NCI-H2081 (cell line): ENCODE measurements around the gene SLC4A7.
"Not testable (repeated sequence)": the region's sequence is repeated elsewhere in the genome, so short reads cannot be mapped to it uniquely, and the experiment has no call there.

Experiments
- DNase-seq, 2 experiments: peaks; one replicate each; lab custom pipeline; 2025; lab: John Stamatoyannopoulos, UW

The SLC4A7 gene

GRCh38 chr3:27360113-27361078 is 123.8 kb downstream of the SLC4A7 start:
- DNase-seq: peak; percentile 70 to 85

DNA sequence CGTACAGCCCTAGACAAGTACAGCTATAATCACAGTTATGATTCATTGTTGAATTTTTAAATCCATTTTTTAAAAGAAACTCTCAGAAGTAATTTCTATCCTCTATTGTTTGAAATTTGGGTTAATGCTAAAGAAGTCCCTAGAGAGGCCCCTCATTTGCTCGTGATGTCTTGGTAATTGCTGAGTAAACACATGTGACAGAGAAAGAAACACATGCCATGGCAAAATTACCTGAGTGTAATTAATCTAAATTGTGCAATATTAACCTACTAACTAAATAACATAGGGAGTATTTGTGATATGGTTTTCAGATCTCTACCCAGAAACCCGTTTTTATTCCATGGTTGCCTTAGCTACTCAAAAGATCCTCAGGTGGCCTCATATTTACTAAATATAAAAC is 125.8 kb downstream of the SLC4A7 start:
- peak in 1 of 2 experiments; percentile 31 for DNase-seq

DNA sequence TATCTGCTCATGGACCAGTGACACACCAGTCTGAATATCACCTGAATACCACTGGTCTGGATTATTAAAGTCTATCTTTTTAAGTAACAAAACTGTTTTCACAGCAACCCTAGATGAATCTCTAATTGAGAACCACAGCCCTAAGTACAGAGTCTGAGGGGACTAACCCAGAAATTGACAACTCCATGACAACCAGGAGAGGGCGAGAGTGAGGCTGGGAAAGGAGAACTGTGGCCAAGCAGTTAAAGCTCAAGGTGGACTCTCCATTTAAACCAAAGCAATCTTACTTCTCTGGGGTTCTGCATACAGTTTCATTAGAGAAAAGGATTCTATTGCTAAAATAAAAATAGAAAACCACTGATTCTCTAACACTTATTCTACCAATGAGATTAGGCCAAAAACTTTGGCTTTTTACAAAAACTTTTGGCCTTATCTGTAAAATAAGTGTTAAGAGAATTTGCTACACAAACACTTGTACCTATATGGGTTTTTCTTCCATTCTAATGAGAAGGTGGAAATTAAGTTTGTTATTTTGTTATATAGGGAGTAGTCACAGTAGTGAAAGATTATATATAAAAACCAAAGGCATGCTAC is 126.4 kb downstream of the SLC4A7 start:
- peak; percentile 32 to 53 for DNase-seq

- DNase-seq: no peak
These were observed 127.2 kb downstream of the SLC4A7 start for GRCh38 chr3:27356976-27357375.

DNA sequence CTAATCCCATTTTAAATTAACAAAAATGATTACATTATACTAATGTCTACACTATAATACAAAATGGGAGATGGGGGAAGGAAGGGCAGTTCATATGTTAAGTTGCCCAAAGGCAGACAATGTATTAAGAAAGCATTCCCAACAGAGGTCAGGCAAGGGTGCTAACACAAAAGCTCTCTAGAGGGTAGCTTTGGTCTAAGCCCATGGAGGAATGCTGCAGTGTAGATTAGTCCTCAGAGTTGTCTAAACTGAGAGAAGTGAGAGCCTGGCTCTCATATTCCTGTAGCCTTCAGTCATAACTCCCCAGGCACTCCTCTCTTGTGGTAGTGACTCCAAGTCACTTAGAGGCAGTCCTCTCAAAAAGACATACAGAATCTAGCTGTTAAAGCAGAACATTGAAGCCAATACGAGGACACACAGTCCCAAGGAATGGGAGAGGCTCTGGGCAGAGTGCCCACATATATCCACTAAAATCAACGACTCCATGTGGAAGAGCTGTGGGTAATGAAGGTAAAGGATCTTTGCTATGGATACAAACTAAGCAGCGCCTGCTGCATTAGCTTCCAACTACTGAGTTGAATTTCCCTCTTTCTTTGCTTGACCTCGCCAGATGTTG is 129.5 kb downstream of the SLC4A7 start:
- no peak for DNase-seq

- DNase-seq: no peak
These were observed 130.0 kb downstream of the SLC4A7 start for GRCh38 chr3:27354161-27354560.

- DNase-seq: no peak
These were observed 131.0 kb downstream of the SLC4A7 start for GRCh38 chr3:27353221-27353620.

- DNase-seq: no peak
These were observed 132.1 kb downstream of the SLC4A7 start for GRCh38 chr3:27352047-27352446.

GRCh38 chr3:27349832-27350231 is 134.4 kb downstream of the SLC4A7 start:
- DNase-seq: peak in 1 of 2 experiments; percentile 8

DNA sequence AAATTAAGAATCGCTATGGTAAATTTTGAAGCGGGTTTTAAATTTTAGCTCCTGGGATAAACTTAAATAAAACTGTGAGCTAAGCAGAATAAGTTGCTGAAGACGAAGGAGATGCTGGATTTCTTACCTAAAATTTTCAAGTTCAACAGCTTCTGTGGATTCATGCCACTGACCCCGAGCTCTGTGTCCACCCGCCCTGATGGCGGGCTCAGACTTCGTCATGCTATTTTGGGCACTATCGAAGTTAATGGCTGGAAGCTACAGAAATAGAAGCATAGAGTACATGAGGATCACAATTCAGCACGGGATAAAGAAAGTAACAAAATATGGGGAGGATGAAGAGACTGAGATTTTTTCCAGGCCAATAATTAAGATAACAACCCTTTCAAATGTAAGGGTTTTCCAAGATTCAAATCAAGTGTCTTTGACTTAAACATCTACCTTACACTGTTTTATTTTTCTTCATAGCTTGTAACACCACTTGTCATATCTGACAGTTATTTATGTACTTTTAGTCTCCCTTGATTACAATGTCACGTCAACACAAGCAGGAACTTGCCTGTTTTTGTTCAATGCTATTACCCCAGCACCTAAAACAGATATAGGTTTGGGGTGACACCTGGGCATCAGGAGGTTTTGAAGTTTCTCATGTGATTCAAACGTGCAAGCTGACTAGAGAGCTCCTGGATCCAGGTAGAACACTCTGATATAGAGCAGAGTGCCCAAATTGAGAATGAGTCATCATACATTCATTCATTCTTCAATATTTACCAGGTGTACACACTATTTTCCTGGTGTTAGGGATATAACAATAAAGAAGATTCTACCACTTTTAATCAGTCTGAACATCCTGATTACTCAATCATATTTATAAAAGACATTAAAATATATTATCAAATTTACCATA is 138.0 kb downstream of the SLC4A7 start:
- no peak for DNase-seq

- no peak for DNase-seq
These were observed 138.7 kb downstream of the SLC4A7 start for GRCh38 chr3:27345493-27345892.

GRCh38 chr3:27345045-27345444 is 139.1 kb downstream of the SLC4A7 start:
- DNase-seq: no peak

GRCh38 chr3:27344192-27344591 is 140.0 kb downstream of the SLC4A7 start:
- DNase-seq: no peak

DNA sequence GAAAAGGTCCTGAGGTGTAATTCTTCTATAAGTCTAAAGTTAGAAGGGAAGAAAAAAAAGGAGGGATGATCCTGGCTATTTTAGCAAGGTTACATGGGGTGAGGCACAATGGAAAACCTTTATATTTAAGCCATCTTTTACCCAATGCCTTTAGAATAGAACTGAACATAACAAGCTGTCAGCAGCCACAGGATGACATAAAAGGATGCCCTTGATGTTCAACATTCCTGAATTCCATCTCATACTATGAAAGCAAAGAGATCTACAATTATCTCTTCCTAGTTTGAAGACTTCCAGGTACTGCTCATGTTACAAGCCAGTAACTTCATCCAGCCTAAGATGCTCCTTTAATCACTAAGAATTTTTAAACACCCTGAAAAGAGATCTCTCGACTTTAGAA is 141.9 kb downstream of the SLC4A7 start:
- DNase-seq: no peak

DNA sequence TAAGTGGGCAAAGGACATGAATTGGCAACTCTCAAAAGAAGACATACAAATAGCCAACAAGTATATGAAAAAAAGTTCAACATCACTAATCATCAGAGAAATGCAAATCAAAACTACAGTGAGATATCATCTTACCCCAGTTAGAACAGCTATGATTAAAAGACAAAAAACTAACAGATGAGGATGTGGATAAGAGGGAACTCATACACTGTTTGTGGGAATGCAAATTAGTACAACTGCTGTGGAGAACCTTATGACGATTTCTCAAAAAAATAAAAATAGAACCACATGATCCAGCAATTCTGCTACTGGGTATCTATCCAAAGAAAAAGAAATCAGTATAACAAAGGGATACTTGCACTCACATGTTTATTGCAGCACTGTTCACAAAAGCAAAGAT is 143.7 kb downstream of the SLC4A7 start:
- DNase-seq: no peak

DNA sequence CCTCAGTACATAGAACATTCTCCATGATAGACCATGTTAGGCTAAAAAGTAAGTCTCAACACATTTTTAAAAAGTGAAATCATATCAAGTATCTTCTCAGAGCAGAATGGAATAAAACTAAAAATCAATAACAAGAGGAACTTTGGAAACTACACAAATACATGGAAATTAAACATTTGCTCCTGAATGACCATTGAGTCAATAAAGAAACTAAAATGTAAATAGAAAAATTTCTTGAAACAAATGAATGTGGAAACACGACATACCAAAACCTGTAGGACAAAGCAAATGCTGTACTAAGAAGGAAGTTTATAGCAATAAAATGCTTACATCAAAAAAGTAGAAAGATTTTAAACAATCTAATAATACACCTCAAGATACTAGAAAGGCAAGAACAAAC is 148.6 kb downstream of the SLC4A7 start:
- DNase-seq: no peak

- no peak for DNase-seq
These were observed 150.3 kb downstream of the SLC4A7 start for GRCh38 chr3:27333843-27334242.

GRCh38 chr3:27328982-27329762 is 155.0 kb downstream of the SLC4A7 start:
- not testable (repeated sequence) for DNase-seq

DNA sequence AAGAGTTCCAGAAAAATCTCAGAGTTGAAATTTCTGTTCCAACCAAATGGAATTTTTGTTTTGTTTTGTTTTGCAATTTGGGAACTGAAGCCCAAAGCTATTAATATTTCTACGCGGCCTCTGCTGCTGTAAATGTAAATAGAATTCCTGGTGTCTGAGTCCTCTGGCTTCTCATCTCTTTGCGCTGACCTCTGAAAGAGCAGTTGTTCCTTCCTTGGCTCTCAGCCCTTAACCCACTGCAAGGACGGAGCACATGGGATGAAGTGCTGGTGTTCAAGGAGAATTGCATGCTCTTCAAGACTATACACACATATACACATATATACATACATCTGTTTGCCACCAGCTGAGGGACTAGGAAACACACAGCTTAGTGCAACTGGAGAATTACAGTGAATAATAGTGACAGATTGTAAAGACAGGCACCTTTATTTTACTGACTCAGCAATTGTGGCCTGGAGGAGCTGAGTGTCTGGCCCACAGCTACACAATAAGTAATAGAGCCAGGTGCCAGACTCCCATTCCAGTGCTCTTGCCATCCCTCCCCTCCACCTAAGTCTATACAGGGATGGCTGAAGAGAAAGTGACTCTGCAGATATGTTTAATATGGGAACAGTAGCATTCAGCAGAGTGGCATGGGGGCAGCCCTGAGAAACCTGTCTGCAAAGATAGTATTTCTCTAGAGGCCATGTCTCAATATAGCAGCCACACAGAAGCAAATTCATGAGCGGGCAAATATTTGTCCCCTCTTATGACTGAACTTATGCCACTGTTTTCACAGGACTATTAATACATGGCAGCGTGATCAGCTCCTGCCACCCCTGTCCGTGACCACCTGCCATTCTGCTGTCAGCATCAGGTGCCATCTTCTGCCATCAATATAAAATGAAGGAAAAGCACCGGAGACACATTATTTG is 157.3 kb downstream of the SLC4A7 start:
- no peak for DNase-seq

DNA sequence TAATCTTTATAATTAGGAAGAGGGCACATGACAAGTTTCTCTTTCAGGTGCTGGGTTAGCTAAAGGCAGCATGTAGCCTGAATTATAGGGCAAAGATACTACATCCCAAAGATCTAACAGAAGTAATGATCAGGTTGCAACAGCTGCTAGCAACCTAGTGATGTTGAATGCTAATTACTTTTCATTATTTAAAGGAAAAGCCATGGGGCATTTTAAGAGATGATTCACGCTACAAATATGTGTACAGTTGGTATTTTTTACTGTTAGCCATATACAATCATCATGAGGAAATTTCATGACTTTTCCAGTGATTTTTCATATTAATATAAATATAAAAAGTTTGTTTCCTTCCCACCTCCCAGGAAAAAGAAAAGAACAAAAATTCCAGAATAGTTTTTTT is 158.0 kb downstream of the SLC4A7 start:
- no peak for DNase-seq
